ENCODE data around the gene AGFG2.

The AGFG2 gene

GRCh38 chr7:100588438-100588837, 49.4 kb downstream of the AGFG2 start:
- no peak for DNase-seq

DNA sequence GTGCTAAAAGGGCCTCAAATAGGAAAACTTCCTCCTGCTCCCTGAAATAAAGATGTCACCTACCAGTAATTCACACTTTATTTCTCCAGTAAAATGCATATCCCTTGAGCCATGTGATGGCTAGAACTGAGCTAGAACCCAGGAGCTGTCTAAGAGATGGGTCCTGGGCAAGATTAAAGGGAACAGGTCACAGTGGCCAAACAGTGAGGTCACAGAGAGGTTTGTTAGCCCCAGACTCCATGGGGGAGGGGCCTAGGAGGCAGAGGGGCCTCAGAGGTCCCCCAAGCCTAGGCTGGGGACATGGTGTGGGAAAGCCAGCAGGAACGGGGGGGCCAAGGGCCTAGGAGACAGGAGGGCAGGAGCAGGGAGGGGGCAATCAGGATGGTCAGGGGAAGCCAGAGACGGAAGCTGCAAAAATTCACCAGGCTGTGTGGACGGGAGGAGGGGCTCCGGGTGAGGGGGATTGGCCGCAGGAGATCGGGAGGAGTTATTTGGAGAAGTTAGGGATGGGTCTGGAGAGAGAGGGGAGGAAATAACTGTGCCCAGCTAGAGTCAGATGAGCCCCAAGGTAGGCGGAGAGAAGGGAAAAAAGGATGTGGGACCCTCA, 50.4 kb downstream of the AGFG2 start:
- DNase-seq = no peak

GRCh38 chr7:100590077-100590737, 51.2 kb downstream of the AGFG2 start:
- DNase-seq = no peak

DNA sequence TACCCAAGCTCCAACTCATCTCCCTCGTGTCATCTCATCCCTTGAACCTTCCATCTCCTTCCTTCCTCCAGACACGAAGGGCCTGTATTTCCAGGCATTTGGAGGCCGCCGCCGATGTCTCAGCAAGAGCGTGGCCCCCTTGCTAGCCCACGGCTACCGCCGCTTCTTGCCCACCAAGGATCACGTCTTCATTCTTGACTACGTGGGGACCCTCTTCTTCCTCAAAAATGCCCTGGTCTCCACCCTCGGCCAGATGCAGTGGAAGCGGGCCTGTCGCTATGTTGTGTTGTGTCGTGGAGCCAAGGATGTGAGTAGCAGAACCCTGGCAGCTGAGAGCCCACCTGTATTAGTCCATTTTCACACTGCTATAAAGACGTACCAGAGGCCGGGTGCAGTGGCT, 52.6 kb downstream of the AGFG2 start:
- DNase-seq = no peak

DNA sequence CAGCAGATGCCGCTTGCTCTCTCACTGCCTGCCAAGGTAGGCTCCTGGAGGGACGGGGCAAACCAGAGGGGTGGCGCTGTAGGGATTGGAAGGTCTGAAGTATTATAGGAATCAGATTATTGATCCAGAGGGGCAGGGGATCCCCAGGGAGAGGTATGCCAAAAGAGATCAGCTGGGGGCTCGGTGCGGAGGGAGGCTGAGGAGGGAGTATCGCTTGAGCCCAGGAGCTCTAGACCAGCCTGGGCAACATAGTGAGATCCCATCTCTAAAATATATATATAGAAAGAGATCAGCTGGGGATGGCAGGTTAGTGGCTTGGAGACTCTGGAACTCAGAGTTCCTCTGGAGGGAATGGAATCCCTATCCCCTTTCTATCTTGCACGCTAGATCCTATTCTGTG, 56.2 kb downstream of the AGFG2 start:
- no peak for DNase-seq

DNA sequence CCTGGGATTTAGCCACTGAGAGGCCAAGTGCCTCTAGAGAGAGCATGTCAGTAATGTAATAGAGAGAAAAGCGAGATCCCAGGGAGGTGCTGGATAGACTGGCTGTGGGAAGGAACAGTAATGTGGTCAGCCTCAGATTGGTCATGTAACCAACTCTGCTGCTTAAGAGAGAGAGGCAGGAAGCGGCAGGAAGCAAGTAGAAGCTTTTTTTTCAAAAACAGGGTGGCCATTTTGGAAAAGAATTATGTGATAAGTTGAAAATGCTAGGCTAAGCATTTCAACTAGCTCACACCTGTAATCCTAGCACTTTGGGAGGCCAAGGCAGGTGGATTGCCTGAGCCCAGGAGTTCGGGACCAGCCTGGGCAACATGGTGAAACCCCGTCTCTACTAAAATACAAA, 59.4 kb downstream of the AGFG2 start:
- no peak for DNase-seq

GRCh38 chr7:100599911-100600729, 61.1 kb downstream of the AGFG2 start:
- DNase-seq = no peak

DNA sequence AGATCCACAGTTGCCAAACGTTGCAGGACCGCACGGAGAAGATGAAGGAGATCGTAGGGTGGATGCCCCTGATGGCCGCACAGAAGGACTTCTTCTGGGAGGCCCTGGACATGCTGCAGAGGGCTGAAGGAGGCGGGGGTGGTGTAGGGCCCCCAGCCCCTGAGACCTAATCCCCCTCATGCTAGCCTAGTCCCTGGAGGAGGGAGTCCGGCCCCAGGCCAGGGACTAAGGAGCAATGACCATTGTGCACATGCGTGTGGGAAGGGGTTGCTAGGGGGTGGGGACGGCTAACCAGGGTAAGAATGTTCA, 61.7 kb downstream of the AGFG2 start:
- no peak for DNase-seq

DNA sequence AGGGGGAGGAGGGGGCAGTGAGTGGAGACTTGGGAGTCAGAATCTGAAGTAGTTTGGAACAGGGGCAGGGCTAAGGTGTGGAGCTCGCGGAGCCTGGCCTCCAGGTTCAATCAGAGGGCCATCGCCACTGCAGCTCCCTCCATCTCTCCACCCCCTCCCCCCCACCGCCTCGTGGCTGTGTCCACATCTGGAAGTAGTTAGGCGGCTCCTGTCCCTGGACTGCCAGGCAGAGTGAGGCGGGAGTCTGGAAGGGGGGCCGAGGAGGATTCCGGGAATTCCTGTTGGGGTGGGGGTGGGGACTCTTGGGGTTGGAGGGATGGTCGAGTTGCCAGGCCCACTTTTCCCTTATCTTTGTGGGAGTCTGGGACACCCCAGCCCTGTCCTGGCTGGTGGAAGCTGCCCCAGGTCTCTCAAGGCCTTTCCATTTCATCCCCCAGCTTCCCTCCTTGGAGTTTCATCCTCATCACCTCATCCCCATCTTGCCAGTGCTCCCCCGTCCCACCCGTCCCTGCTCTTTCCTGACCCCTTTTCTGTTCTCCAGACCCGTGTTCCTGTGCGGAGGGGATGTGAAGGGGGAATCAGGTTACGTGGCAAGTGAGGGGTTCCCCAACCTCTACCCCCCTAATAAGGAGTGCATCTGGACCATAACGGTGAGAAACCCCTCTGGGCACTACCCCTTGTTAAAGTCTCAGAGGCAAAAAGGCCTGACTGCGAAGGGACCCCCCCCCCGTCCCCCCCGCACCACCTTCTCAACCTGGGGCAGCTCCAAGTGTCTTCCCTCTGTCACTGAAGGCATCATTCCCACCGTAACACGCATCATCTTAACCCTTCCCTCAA, 64.1 kb downstream of the AGFG2 start:
- no peak for DNase-seq

DNA sequence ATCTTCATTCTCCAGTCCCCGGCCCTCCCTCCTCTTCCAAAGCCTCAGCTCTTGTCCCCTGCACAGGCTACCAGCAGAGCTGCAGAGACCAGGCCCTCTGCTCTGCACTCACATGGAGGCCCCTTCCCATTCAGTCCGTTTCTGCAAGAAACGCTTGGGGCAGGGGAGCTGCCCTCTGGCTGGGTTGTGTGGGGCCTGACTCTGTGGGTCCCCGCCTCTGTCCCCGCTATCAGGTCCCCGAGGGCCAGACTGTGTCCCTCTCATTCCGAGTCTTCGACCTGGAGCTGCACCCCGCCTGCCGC, 64.7 kb downstream of the AGFG2 start:
- no peak for DNase-seq

DNA sequence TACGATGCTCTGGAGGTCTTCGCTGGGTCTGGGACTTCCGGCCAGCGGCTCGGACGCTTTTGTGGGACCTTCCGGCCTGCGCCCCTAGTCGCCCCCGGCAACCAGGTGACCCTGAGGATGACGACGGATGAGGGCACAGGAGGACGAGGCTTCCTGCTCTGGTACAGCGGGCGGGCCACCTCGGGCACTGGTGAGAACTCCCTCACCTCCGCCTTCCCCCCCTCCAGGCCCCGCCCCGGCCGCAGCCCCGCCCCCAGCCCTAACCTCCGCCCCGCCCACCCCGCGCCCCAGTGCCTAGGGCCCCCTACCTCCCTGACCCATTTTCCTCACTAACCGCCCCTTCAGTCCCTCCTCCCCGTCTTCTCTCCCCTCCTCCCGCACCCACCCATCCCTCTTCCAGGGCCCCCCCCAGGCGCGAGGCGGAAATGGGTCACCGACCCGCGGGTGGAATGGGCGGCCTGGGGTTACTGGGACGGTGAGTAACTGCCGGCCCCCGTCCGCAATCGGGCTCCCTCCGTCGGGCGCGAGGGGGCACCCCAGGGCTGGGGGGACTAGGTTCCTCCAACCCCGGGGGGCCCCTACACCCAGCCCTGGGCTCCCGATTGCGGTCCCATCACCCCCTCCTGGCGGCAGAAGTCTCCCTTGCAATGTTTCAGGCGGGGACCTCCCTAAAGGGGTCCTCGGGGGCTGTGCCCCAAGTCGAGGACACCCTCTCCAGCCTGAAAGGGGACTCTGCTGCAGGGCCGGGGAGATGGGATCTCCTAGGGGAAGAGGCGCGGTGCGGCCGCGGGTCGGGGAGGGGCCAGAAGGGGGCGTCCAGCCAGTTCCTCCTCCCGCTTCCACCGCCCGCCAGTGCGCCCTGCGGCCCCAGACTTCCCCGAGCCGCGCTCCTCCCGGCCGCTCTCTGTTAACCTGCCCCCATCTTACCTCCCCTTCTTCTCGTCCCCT, 65.3 kb downstream of the AGFG2 start:
- peak; percentile 74 for DNase-seq

DNA sequence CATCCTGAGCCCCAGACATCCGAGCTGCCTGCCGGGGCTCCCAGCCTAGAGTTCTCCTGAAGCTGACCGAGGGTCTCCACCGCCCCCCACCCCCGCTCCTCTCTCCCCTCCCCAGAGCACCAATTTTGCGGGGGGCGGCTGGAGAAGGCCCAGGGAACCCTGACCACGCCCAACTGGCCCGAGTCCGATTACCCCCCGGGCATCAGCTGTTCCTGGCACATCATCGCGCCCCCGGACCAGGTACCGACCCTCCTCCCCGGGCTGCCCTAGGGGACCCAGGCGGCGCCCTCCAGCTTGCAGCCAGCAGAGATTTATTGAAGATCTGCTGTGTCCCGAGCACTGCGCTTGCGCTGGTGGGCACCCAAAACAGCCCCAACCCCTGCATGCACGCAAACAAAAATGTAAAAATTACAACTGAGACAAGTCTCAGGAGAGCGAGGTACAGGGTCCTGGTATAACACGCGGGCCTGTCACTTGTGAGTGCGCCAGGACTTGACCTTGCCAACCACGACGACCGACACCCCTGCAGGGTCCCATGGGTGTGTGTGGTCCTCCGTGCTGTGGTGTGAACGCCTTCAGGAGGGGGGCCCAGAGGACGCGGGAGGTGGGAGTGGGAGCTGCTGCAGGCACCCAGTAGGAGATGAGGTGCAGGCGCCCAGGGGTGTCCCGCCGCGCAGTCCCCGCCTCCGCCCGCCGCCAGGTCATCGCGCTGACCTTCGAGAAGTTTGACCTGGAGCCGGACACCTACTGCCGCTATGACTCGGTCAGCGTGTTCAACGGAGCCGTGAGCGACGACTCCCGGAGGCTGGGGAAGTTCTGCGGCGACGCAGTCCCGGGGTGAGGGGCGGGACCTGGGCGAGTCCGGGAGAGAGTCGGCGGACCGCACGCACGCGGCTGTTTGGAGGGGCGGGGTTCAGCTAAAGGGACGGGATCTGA, 66.2 kb downstream of the AGFG2 start:
- DNase-seq = peak; percentile 38

DNA sequence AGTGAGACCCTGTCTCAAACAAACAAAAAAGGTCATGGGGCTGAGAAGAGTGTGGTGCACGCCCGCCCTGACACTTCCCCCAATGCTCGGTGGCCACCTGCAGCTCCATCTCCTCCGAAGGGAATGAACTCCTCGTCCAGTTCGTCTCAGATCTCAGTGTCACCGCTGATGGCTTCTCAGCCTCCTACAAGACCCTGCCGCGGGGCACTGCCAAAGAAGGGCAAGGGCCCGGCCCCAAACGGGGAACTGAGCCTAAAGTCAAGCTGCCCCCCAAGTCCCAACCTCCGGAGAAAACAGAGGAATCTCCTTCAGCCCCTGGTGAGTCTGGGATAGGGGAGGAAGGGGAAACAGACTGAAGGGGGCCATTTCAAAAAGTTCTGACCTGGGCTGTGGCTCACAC, 67.3 kb downstream of the AGFG2 start:
- DNase-seq = no peak

- DNase-seq = no peak
Measured at GRCh38 chr7:100607111-100607510, 68.1 kb downstream of the AGFG2 start.

- DNase-seq = no peak
Measured at GRCh38 chr7:100609958-100610357, 71.0 kb downstream of the AGFG2 start.

DNA sequence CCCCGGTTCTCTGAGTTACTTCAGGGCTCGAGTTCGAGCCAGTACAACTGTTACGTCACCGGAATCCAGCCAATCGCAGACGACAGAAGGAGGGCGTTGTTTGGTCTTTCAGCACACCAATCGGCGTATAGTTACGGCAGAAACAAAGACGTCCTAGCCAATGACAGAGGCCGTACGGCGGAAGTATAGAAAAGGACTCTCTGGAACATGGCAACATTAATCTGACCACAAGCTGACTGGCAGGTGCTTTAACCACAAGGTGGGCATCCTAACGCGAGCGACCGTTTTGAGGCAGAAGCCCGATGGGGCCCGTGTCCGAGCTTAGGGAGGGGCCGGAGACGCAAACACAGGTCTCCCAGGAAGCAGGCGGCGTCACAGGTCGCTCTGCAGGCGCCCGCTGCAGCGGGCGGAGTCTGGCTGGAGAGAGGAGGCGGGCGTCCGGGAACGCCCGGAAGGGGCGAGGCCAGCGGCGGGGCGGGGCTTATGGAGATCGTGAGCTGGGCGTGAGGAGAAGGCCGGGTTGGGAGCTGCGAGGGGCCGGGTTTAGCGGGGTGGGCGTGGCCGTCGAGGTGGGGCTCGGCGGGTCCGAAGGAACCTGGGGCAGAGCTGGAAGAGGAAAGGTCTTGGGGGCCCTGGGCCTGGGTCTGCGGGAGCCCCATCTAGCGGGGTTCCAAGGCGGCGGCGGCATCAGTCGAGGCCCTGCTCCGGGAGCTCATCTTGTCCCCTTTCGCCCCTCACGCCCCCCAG, 73.2 kb downstream of the AGFG2 start, which contains the start of gene MOSPD3:
Gene MOSPD3 (plus strand): TSS at position 558 of the 747 bp plus-strand sequence. CDS start 252 bp downstream, outside the sequence.
- DNase-seq = peak; percentile 99

- no peak for DNase-seq
Measured at GRCh38 chr7:100612730-100613390, 73.9 kb downstream of the AGFG2 start.

GRCh38 chr7:100613412-100614175, 74.6 kb downstream of the AGFG2 start:
- DNase-seq = peak; percentile 30

- no peak for DNase-seq
Measured at GRCh38 chr7:100614308-100614861, 75.4 kb downstream of the AGFG2 start.
